GM23248 (cell line): ENCODE data around the gene EP400. TPM values are rescaled to one million over a fixed set of nuclear protein-coding genes. Genes with fewer than 3 reads are reported as not detected.

Experiments
- DNase-seq: peaks from one replicate; pipeline ENCODE4 v3.0.0-alpha.2; 2015
- H2AFZ ChIP-seq: fragments of 200-600 bp; sonication (generic); 2 replicates; pipeline ENCODE4 v1.6.1; 2016; ENCODE audit warnings: antibody characterized with exemption
- H3F3A ChIP-seq: fragments of 200-600 bp; sonication (generic); 2 replicates; pipeline ENCODE4 v1.6.1; 2016; ENCODE audit warnings: mild to moderate bottlenecking, antibody characterized with exemption, mixed run types; ENCODE audit not compliant: insufficient read depth
- H3K27ac ChIP-seq: fragments of 200-600 bp; sonication (generic); 2 replicates; pipeline ENCODE4 v1.5.1; 2016; ENCODE audit warnings: mild to moderate bottlenecking
- H3K27me3 ChIP-seq: fragments of 200-600 bp; sonication (generic); replicated peaks from 2 replicates; pipeline ENCODE4 v1.6.1; 2016; ENCODE audit warnings: mild to moderate bottlenecking; ENCODE audit not compliant: insufficient read depth
- H3K36me3 ChIP-seq: fragments of 200-600 bp; sonication (generic); 2 replicates; pipeline ENCODE4 v1.6.1; 2016; ENCODE audit warnings: low read depth, mild to moderate bottlenecking
- H3K4me1 ChIP-seq: fragments of 200-600 bp; sonication (generic); 2 replicates; pipeline ENCODE4 v1.6.1; 2016; ENCODE audit warnings: mild to moderate bottlenecking; ENCODE audit not compliant: insufficient read depth
- H3K4me2 ChIP-seq: fragments of 200-600 bp; sonication (generic); one replicate; pipeline ENCODE4 v1.6.1; 2016; ENCODE audit warnings: mild to moderate bottlenecking; ENCODE audit not compliant: unreplicated experiment
- H3K4me3 ChIP-seq: fragments of 200-600 bp; sonication (generic); 2 replicates; pipeline ENCODE4 v1.5.1; 2016; ENCODE audit warnings: mild to moderate bottlenecking
- H3K79me2 ChIP-seq: fragments of 200-600 bp; sonication (generic); 2 replicates; pipeline ENCODE4 v1.6.1; 2016; ENCODE audit warnings: mild to moderate bottlenecking; ENCODE audit not compliant: insufficient read depth
- H3K9ac ChIP-seq: fragments of 200-600 bp; sonication (generic); 2 replicates; pipeline ENCODE4 v1.6.1; 2016; ENCODE audit warnings: mild to moderate bottlenecking
- H3K9me2 ChIP-seq: fragments of 200-600 bp; sonication (generic); 2 replicates; pipeline ENCODE4 v1.6.1; 2016; ENCODE audit warnings: mixed run types, mild to moderate bottlenecking, moderate library complexity; ENCODE audit not compliant: insufficient read depth
- H3K9me3 ChIP-seq: fragments of 200-600 bp; sonication (generic); one replicate; pipeline ENCODE4 v1.6.1; 2017; ENCODE audit warnings: low read depth
- H4K20me1 ChIP-seq: fragments of 200-600 bp; sonication (generic); 2 replicates; pipeline ENCODE4 v1.6.0; 2016; ENCODE audit not compliant: insufficient read depth
- EZH2 ChIP-seq: fragments of 200-600 bp; sonication (generic); IDR thresholded peaks from 2 replicates; pipeline ENCODE4 v1.6.1; 2018; ENCODE audit warnings: antibody characterized with exemption, mild to moderate bottlenecking; ENCODE audit not compliant: insufficient read depth, poor library complexity, severe bottlenecking
- EZH2phosphoT487 ChIP-seq: fragments of 200-600 bp; sonication (generic); IDR thresholded peaks from 2 replicates; pipeline ENCODE4 v1.6.1; 2018; ENCODE audit warnings: antibody characterized with exemption, moderate library complexity, mild to moderate bottlenecking, low read depth; ENCODE audit not compliant: insufficient read depth
- WGBS, 2 experiments: methylation state at CpG; one replicate each; pipeline ENCODE4 v1.1.6; 2015 to 2017; ENCODE audit warnings: low lambda C conversion rate in 2 of 2, low coverage in 1 of 2; ENCODE audit errors: missing lambda C conversion rate in 2 of 2; 5-methylcytosine and 5-hydroxymethylcytosine counted together
- in situ Hi-C: fragments of 300-500 bp; cut with MboI; formaldehyde crosslinking; loops from 2 replicates; pipeline ENCODE4 v1.15.0; 2020
- polyA plus RNA-seq: library from polyadenylated mRNA; unstranded; fragments of >200 nt; fragmentation: Nextera tagmentation; extraction: Ambion mirVana; gene quantifications from 2 replicates; pipeline ENCODE4 v1.2.1, GENCODE V29; 2016
- total RNA-seq: library from RNA; depleted of rRNA; stranded (reverse); fragments of >200 nt; shearing (Covaris generic); gene quantifications from 2 replicates; pipeline ENCODE4 v1.2.3, GENCODE V29; 2014

The EP400 gene
- total and polyA plus RNA-seq, 2 experiments from 2014 or later: 8.6 to 9.4 TPM

GRCh38 chr12:132015686-132016430 is 66.1 kb downstream of the EP400 start:
- no peak overlapping the region for H3K4me3 ChIP-seq
- in situ Hi-C loops: no loop called here
- H3K79me2 ChIP-seq: no peaks in the 10 kb centered on the region; the same call in 1 of the 2 replicates
- no peak overlapping the region for H3K27ac ChIP-seq
- no peaks in the 10 kb centered on the region for H4K20me1 ChIP-seq
- H3K36me3 ChIP-seq: peaks cover 21% of the 10 kb centered on the region
- no peak overlapping the region for H3K9ac ChIP-seq
- no peak overlapping the region for H2AFZ ChIP-seq
- no peak overlapping the region for H3K4me2 ChIP-seq
- H3K27me3 ChIP-seq: no peaks in the 10 kb centered on the region
- no peaks in the 10 kb centered on the region for H3K9me2 ChIP-seq
- no peak for DNase-seq
- no peaks in the 10 kb centered on the region for H3K4me1 ChIP-seq
- WGBS, 2 experiments: 95 to 96% methylated on average over 21 of the region's 21 CpGs
- H3F3A ChIP-seq: no peaks in the 10 kb centered on the region
- TF ChIP-seq EZH2phosphoT487: no peak
- no peaks in the 10 kb centered on the region for H3K9me3 ChIP-seq

GRCh38 chr12:132018193-132018916 is 68.6 kb downstream of the EP400 start:
- 85 to 86% methylated on average over 18 of the region's 18 CpGs for WGBS, 2 experiments
- H3K4me3 ChIP-seq: no peak overlapping the region
- no peak overlapping the region for H3K27ac ChIP-seq
- TF ChIP-seq EZH2: no peak
- H3K27me3 ChIP-seq: no peaks in the 10 kb centered on the region
- no peaks in the 10 kb centered on the region for H3K9me2 ChIP-seq
- H3K36me3 ChIP-seq: peaks cover 10% of the 10 kb centered on the region
- DNase-seq: peak; percentile 30
- H3K4me2 ChIP-seq: no peak overlapping the region
- no peaks in the 10 kb centered on the region for H3F3A ChIP-seq
- no peaks in the 10 kb centered on the region; the same call in 1 of the 2 replicates for H3K79me2 ChIP-seq
- H3K9ac ChIP-seq: no peak overlapping the region
- in situ Hi-C loops: no loop called here
- H3K9me3 ChIP-seq: no peaks in the 10 kb centered on the region
- no peaks in the 10 kb centered on the region for H4K20me1 ChIP-seq
- H3K4me1 ChIP-seq: no peaks in the 10 kb centered on the region
- H2AFZ ChIP-seq: no peak overlapping the region

- H3K9me2 ChIP-seq: no peaks in the 10 kb centered on the region
- WGBS, 2 experiments: 96 to 97% methylated on average over 17 to 18 of the region's 18 CpGs
- H3K27ac ChIP-seq: no peak overlapping the region
- no peak for DNase-seq
- H3K4me2 ChIP-seq: no peak overlapping the region
- no peaks in the 10 kb centered on the region for H4K20me1 ChIP-seq
- in situ Hi-C loops: no loop called here
- no peaks in the 10 kb centered on the region for H3K27me3 ChIP-seq
- no peaks in the 10 kb centered on the region for H3K9me3 ChIP-seq
- peaks cover 19% of the 10 kb centered on the region for H3K36me3 ChIP-seq
- no peak overlapping the region for H3K4me3 ChIP-seq
- H3K4me1 ChIP-seq: no peaks in the 10 kb centered on the region
- no peaks in the 10 kb centered on the region for H3F3A ChIP-seq
- H3K79me2 ChIP-seq: no peaks in the 10 kb centered on the region; the same call in 1 of the 2 replicates
- H3K9ac ChIP-seq: no peak overlapping the region
- H2AFZ ChIP-seq: no peak overlapping the region
- no peak for TF ChIP-seq EZH2
- TF ChIP-seq EZH2phosphoT487: no peak
Observed at GRCh38 chr12:132019891-132020290, 70.1 kb downstream of the EP400 start.

GRCh38 chr12:132020292-132020691 is 70.5 kb downstream of the EP400 start:
- H3K9ac ChIP-seq: no peak overlapping the region
- no peaks in the 10 kb centered on the region; the same call in 1 of the 2 replicates for H3K79me2 ChIP-seq
- H3K27me3 ChIP-seq: no peaks in the 10 kb centered on the region
- H3K4me2 ChIP-seq: no peak overlapping the region
- H3K36me3 ChIP-seq: peaks cover 23% of the 10 kb centered on the region
- no peaks in the 10 kb centered on the region for H3F3A ChIP-seq
- no peaks in the 10 kb centered on the region for H3K4me1 ChIP-seq
- no peaks in the 10 kb centered on the region for H4K20me1 ChIP-seq
- H3K9me3 ChIP-seq: no peaks in the 10 kb centered on the region
- H3K27ac ChIP-seq: no peak overlapping the region
- no peak for DNase-seq
- no peak overlapping the region for H2AFZ ChIP-seq
- no peaks in the 10 kb centered on the region for H3K9me2 ChIP-seq
- TF ChIP-seq EZH2phosphoT487 (no peak), EZH2 (no peak)
- no peak overlapping the region for H3K4me3 ChIP-seq
- 98 to 99% methylated on average over 9 of the region's 9 CpGs for WGBS, 2 experiments
- in situ Hi-C loops: no loop called here
